ENCODE data around the gene HUS1B. TPM values are rescaled to one million over a fixed set of nuclear protein-coding genes. Genes with fewer than 3 reads are reported as not detected.
"Not testable (repeated sequence)": the region's sequence is repeated elsewhere in the genome, so short reads cannot be mapped to it uniquely, and the experiment has no call there.

HUS1B gene
- total RNA-seq, 1 donor from 2014 or later, result 0.70 TPM

GRCh38 chr6:665403-666267 is 8.7 kb upstream of the HUS1B start:
- no peak overlapping the region for H3K4me3 Mint-ChIP-seq (ENCODE audit: unreplicated experiment)
- peaks cover 28% of the 10 kb centered on the region for H3K4me1 Mint-ChIP-seq (ENCODE audit: low read depth)
- H3K36me3 Mint-ChIP-seq (ENCODE audit: low read depth), result peaks cover 9% of the 10 kb centered on the region
- TF ChIP-seq, protein P1, sequence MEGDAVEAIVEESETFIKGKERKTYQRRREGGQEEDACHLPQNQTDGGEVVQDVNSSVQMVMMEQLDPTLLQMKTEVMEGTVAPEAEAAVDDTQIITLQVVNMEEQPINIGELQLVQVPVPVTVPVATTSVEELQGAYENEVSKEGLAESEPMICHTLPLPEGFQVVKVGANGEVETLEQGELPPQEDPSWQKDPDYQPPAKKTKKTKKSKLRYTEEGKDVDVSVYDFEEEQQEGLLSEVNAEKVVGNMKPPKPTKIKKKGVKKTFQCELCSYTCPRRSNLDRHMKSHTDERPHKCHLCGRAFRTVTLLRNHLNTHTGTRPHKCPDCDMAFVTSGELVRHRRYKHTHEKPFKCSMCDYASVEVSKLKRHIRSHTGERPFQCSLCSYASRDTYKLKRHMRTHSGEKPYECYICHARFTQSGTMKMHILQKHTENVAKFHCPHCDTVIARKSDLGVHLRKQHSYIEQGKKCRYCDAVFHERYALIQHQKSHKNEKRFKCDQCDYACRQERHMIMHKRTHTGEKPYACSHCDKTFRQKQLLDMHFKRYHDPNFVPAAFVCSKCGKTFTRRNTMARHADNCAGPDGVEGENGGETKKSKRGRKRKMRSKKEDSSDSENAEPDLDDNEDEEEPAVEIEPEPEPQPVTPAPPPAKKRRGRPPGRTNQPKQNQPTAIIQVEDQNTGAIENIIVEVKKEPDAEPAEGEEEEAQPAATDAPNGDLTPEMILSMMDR (IDR thresholded peaks at IDR 0.05), result no peak
- DNase-seq (ENCODE audit: low spot score), result no peak
- H3K27ac Mint-ChIP-seq (ENCODE audit: unreplicated experiment), result no peak overlapping the region
- H3K9me3 Mint-ChIP-seq (ENCODE audit: low read depth), result peaks cover 14% of the 10 kb centered on the region
- no peaks in the 10 kb centered on the region for H3K27me3 Mint-ChIP-seq (ENCODE audit: low read depth)

- not testable (repeated sequence) for H3K27ac Mint-ChIP-seq (ENCODE audit: unreplicated experiment); H3K4me3 Mint-ChIP-seq (ENCODE audit: unreplicated experiment); H3K36me3 Mint-ChIP-seq (ENCODE audit: low read depth); H3K27me3 Mint-ChIP-seq (ENCODE audit: low read depth); DNase-seq (ENCODE audit: low spot score)
- Mint-ChIP-seq H3K4me1 (ENCODE audit: low read depth) (peaks cover 45% of the 10 kb centered on the region), H3K9me3 (ENCODE audit: low read depth) (peaks cover 14% of the 10 kb centered on the region)
These were observed 6.9 kb upstream of the HUS1B start for GRCh38 chr6:663788-664187.

DNA sequence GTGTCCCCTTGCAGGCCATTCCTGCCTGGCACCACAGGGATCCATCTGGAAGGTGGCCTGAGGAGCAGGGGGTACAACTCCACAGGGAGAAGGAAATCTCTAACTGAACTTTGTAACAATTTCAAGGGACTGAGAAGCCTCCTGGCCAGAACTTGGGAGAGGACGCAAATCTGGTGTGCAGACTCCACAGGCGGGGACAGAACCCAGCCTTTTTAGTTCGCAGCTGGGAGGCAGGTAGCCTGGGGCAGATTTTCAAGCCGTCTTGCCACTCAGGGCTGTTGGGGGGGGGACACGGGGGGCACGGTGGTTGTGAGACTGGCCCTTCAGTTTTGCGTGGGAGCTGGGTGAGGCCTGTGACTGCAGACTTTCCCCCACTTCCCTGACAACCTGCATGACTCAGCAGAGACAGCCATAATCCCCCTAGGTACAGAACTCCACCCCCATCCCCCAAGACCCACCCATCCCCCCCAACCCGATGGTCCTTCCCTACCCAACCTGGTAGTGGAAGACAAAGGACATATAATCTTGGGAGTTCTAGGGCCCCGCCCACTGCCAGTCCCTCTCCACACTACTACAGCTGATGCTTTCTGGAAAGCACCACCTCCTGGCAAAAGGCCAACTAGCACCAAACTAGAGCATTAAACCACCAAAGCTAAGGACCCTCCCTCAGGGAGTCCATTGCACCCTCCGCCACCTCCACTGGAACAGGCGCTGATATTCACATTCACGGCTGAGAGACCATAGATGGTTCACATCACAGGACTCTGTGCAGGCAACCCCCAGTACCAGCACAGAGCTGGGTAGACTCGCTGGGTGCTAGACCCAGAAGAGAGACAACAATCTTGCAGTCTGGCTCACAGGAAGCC is 3.0 kb upstream of the HUS1B start:
- Mint-ChIP-seq H3K4me1 (ENCODE audit: low read depth) (peaks cover 76% of the 10 kb centered on the region), H3K36me3 (ENCODE audit: low read depth) (peaks cover 7% of the 10 kb centered on the region), H3K4me3 (ENCODE audit: unreplicated experiment) (no peak overlapping the region), H3K27me3 (ENCODE audit: low read depth) (no peaks in the 10 kb centered on the region), H3K9me3 (ENCODE audit: low read depth) (peaks cover 7% of the 10 kb centered on the region), H3K27ac (ENCODE audit: unreplicated experiment) (peak overlapping the region; percentile 86)
- no peak for DNase-seq (ENCODE audit: low spot score)
- TF ChIP-seq, protein P1 (IDR thresholded peaks at IDR 0.05), result no peak

DNA sequence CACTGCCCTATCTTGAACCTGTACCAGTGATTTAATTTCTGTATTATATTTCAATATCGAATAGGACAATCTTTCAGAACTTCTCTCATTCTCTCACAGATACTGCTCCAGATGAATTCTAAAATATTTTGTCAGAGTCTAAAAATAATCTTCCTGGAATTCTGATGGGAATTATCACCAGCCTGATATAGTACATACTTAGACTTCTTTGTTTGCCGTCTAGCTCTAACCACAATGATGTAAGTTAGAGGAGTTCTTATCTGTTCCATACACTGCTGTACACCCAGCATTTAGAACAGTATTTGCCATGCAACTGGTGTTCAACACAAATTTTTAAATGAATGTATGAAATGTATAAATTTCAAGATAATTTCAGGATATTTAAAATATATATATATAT is 1.3 kb upstream of the HUS1B start:
- H3K27ac Mint-ChIP-seq (ENCODE audit: unreplicated experiment), result peak overlapping the region; percentile 96
- H3K4me1 Mint-ChIP-seq (ENCODE audit: low read depth), result peaks cover 82% of the 10 kb centered on the region
- H3K27me3 Mint-ChIP-seq (ENCODE audit: low read depth), result no peaks in the 10 kb centered on the region
- peaks cover 5% of the 10 kb centered on the region for H3K36me3 Mint-ChIP-seq (ENCODE audit: low read depth)
- peak overlapping the region; percentile 19 for H3K4me3 Mint-ChIP-seq (ENCODE audit: unreplicated experiment)
- peaks cover 4% of the 10 kb centered on the region for H3K9me3 Mint-ChIP-seq (ENCODE audit: low read depth)
- TF ChIP-seq, protein P1 (IDR thresholded peaks at IDR 0.05), result no peak
- no peak for DNase-seq (ENCODE audit: low spot score)

GRCh38 chr6:657743-658142 is 843 bp upstream of the HUS1B start:
- TF ChIP-seq, protein P1 (IDR thresholded peaks at IDR 0.05), result no peak
- Mint-ChIP-seq H3K9me3 (ENCODE audit: low read depth) (peaks cover 4% of the 10 kb centered on the region), H3K36me3 (ENCODE audit: low read depth) (peaks cover 5% of the 10 kb centered on the region), H3K27ac (ENCODE audit: unreplicated experiment) (peak overlapping the region; percentile 96), H3K27me3 (ENCODE audit: low read depth) (no peaks in the 10 kb centered on the region), H3K4me3 (ENCODE audit: unreplicated experiment) (no peak overlapping the region), H3K4me1 (ENCODE audit: low read depth) (peaks cover 82% of the 10 kb centered on the region)
- DNase-seq (ENCODE audit: low spot score), result no peak

Measured in chondrocyte (in vitro differentiated cells).